ENCODE results near the gene CACNA1C.

Gene CACNA1C

GRCh38 chr12:2198542-2198941, 145.8 kb downstream of the CACNA1C start:
- DNase-seq (ENCODE audit: low spot score): no peak

DNA sequence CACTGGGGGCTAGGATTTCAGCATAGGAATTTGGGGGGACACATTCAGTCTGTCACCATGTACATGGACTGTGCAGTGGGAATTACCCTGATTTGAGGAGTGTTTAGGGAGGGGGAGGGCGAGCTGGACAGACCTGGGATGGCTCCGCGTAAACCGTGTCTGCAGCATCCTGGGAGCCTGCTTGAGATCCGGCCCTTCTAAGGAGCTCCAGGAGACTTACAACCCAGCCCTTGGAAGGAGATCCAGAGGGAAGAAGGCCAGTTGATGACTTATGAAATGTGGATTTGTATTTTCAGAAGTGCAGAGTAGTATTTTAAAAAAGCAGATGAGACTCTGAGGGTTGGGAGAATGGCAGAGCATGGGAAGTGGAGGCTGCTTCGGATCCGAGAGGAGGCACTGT, 153.2 kb downstream of the CACNA1C start:
- DNase-seq (ENCODE audit: low spot score): no peak

GRCh38 chr12:2208837-2209635, 156.2 kb downstream of the CACNA1C start:
- no peak for DNase-seq (ENCODE audit: low spot score)

DNA sequence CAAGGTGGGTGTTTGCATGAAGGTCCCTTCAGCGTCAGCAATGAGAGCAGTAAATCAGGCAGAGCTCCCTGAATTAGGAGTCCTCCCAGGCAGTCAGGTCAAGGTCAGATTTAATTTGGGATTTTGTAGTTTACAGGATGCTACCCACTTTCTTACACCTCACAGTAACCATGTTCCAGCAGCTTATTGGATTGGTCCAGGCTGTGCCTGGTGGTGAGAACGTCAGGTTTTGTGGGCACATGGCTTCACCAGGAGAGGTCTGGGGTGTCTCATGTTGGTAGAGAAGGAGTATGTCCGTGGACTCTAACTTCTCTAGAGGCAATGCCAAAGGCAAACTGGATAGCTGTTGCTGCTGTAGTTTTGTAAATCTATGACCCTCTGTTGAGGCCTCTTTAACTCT, 158.3 kb downstream of the CACNA1C start:
- DNase-seq (ENCODE audit: low spot score): no peak

DNA sequence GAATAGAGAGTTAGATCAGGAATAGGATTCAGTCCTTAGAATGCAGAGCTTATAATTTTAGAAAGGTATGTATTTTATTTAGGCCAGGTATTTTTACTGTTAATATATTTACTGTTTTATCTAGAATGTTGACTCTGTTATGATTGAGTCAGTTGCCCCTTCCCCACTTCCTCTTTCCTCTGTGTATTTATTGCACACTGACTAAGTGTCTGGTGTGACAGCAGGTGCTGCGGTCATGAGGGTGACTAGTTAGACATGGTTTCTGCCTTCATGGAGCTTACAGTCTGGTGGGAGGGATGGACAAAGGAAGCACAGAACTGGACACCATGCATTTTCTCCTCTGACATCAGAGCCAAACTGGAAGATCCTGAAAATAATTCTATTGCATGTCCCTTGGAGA, 159.8 kb downstream of the CACNA1C start:
- DNase-seq (ENCODE audit: low spot score): no peak

DNA sequence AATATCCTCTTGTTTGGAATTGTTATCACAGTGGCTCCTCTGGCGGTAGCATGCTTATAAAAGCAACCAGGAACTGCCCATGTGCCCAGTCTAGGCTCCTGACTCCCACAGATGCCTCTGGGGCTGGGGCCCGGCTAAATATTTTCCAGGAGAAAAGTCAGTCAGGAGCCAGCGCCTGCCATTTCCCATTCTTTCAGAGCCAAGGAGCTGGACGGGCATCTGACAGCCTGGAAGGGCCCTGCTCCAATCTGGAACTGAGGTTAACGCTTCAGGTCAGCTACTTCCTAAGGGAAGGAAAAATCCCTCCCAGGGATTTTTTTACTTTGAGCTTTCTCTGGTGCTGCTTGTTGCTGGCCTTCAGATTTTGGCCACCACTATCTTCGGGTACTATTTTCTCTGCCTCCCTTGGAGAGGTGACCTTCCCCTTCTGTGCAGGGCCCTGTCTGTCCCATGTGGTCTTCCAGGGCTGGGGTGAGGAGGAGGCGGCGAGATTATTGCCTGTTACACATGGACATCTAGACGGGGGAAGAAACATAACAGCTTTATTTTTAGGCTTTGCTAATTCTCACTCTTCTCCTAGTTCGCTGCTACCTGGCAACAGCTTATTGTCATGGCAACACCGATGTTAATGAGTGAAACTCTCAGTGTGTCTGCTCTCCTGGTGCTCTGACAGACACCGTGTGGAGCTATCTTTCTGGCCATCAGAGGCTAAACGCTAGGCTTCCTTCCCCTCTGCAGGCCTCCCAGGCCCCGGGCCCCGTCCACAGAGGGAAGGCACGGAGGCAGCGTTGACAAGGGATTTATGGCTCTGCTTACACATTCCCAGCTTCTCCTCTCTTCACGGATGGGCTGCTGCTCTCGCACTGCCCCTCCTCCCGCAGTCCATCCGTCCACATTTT, 160.4 kb downstream of the CACNA1C start:
- DNase-seq (ENCODE audit: low spot score): no peak

GRCh38 chr12:2214411-2214810, 161.6 kb downstream of the CACNA1C start:
- DNase-seq (ENCODE audit: low spot score): no peak

- no peak for DNase-seq (ENCODE audit: low spot score)
These were observed 163.1 kb downstream of the CACNA1C start for GRCh38 chr12:2215709-2216560.

DNA sequence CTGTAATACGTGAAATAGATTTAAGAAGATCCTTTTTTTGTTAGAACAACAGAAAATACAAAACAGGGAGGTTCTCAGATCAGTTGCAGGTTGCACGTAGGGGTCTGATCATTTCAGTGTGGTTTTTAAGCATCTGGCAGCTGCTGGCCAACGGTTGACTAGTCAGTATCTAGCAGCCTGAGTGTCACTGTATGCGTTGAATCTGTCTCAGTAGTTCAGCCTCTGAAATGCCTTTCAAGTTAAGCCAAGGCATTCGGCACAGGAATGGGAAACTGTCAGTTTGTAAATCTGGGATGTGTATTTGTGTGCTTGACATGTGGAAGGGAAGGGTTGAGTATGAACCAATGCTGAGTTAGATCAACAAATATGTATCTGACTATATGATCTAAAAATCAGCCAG, 165.9 kb downstream of the CACNA1C start:
- DNase-seq (ENCODE audit: low spot score): no peak

GRCh38 chr12:2221030-2221621, 168.3 kb downstream of the CACNA1C start:
- no peak for DNase-seq (ENCODE audit: low spot score)

DNA sequence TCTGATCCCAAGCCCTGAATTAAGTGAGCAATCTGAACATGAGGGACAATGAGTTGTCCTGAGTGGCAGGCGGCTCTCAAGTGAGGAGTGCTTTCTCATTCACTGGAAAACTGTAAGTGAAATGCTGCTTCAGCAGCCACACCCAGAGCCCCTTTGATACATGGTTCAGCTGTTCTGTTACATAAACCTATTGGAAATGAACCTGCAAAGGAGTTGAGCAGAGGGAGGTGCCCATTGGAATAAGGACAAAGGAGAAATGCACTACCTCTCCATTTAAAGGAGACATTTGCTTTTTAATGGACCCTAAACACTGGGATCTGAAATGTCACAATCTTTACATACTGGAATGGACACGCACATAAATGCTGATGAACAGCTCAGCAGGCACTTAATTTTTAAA, 169.9 kb downstream of the CACNA1C start:
- DNase-seq (ENCODE audit: low spot score): no peak

GRCh38 chr12:2224961-2225360, 172.2 kb downstream of the CACNA1C start:
- DNase-seq (ENCODE audit: low spot score): no peak

DNA sequence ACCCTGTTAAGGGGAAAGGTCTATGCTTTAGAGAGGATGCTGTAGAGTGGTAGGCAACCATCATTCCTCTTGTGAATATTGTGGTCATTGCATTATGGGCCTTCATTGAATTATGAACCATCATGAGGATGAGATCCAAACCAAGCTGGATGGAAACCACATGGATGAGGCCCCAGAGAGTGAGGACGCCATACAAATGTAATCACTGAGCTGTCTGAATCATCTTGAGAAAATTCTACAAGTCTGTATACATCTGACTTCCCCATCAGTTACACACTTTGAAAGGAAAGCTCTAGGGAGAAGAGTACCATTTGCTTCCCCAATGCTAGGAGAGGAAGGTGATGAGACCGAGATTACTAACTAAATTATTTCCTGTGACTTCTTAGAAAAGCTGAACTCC, 172.9 kb downstream of the CACNA1C start:
- DNase-seq (ENCODE audit: low spot score): no peak

DNA sequence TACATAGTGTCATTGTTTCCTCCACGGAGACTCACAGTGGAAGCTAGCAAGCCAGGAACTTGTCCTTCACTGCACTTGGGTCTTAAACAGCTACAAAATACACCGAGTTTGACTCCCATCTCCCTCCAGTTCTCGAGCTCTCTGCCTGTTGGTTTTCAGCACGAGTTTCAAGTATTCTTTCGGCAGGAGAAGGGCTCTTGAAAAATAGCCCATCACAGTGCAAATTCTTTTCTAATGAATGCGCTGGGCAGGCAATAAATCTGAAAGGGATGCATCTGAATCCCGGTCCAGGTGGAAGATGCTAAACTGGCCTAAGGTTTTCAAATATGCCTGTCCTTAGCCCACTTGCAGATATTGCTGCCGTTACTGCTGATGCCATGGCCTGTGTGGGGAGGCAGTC, 173.9 kb downstream of the CACNA1C start:
- no peak for DNase-seq (ENCODE audit: low spot score)

GRCh38 chr12:2227360-2227759, 174.6 kb downstream of the CACNA1C start:
- DNase-seq (ENCODE audit: low spot score): no peak

GRCh38 chr12:2228535-2228934, 175.7 kb downstream of the CACNA1C start:
- no peak for DNase-seq (ENCODE audit: low spot score)

GRCh38 chr12:2229661-2230539, 177.1 kb downstream of the CACNA1C start:
- DNase-seq (ENCODE audit: low spot score): no peak

DNA sequence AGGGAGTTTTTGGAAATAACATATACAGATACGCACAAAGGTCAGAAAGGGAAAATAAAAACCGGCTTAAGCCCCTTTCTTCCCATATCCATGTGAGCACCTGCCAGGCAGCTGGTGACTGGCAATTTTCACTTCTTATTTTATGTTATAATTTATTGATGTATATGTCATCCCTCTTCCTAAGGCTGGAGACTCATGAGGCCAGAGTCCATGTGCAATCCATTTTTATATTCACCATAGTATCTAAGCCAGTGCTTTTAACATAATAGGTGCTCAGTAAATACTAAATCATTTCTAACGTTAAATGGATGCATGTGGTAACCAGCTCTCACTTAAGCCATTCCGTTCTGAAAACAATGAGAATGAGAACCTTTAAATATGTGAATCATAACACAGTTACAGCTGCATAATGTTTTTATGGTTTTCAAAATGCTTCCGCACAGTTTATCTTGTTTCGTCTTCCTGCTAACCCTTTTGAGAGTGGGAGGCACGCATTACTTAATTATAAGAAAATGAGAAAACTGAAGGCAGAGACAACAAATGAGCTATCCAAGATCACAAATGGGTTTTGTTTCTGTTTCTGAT, 178.3 kb downstream of the CACNA1C start:
- no peak for DNase-seq (ENCODE audit: low spot score)

DNA sequence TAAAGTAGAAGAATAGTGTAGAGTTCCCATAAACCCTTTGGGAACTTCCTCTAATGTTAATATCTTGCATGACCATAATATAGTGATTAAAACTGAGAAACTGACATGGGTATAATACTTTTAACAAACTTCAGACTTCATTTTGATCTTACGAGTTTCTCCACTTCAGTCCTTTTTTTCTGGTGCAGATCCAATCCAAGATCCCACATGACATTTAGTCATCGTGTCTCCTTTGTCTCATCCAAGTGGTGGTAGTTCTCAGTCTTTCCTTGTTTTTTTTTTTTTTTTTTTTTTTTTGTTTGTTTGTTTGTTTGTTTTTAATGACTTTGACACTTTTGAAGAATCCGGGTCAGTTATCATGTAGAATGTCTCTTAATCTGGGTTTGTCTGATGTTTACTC, 179.2 kb downstream of the CACNA1C start:
- DNase-seq (ENCODE audit: low spot score): no peak

DNA sequence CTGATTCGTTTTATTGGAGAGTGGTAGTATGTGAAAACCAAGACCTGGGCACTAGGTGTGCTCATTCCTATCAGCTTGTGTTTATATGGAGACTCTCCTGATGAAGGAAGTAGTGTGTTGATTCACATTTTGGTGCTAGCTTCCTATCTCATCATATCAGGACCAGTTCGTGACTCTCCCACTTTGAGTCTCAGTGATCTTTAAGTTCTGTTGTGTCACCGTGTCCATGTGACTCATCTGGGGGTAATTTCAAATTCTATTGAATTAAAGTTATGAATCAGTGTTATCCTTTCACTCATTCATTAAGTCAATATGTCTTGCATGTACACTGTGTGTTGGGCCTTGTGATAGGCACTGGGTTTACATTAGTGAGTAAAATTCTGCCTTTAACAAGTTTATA, 180.2 kb downstream of the CACNA1C start:
- no peak for DNase-seq (ENCODE audit: low spot score)

- no peak for DNase-seq (ENCODE audit: low spot score)
These were observed 181.3 kb downstream of the CACNA1C start for GRCh38 chr12:2234091-2234490.

Data from SW480 (cell line).